GM12878 (cell line): ENCODE results near the gene ELANE. TPM values are rescaled to one million over a fixed set of nuclear protein-coding genes. Genes with fewer than 3 reads are reported as not detected.

Experiments used
- ATAC-seq: fragments of 200-7000 bp; cut with Tn5 transposase; 3 replicates; pipeline ENCODE4 v1.9.1; 2020; ENCODE audit warnings: mild to moderate bottlenecking, moderate library complexity
- BruUV-seq: library from RNA; stranded (reverse); fragments of 400-500 nt; replicated peaks from 2 replicates; lab custom pipeline; 2021; lab: Mats Ljungman, UMichigan
- CTCF ChIA-PET: fragments of 300-600 bp; sonication (Branson Sonifier 250); formaldehyde crosslinking; extraction: SDS; loops from one replicate; lab custom pipeline; 2021; ENCODE audit warnings: inconsistent platforms; lab: Yijun Ruan, JAX
- POLR2A ChIA-PET: fragments of 350-600 bp; formaldehyde crosslinking; extraction: SDS; loops from one replicate; lab custom pipeline; 2021; ENCODE audit warnings: inconsistent platforms; lab: Charles Lee
- RAD21 ChIA-PET: fragments of 300-600 bp; sonication (Branson Sonifier 250); formaldehyde crosslinking; loops from one replicate; lab custom pipeline; 2023; ENCODE audit warnings: antibody characterized with exemption; ENCODE audit not compliant: unreplicated experiment; lab: Charles Lee
- SMC1A ChIA-PET: fragments of 300-600 bp; sonication (Branson Sonifier 250); formaldehyde crosslinking; loops from one replicate; lab custom pipeline; 2023; ENCODE audit not compliant: unreplicated experiment, uncharacterized antibody; lab: Charles Lee
- DNase-seq: peaks from one replicate; pipeline ENCODE4 v3.0.0-alpha.2; 2011; ENCODE audit warnings: low read depth, low spot score
- FAIRE-seq: peaks from 3 replicates; lab custom pipeline; 2011; peaks lifted over from hg19 to GRCh38; lab: Jason Lieb, UNC
- H2AFZ ChIP-seq: 2 replicates; pipeline ENCODE4 v1.6.0; 2011; ENCODE audit warnings: low read depth, low read length, control low read depth; ENCODE audit not compliant: control insufficient read depth
- H3K27ac ChIP-seq: 2 replicates; pipeline ENCODE4 v1.5.1; 2011; ENCODE audit warnings: control low read depth; ENCODE audit not compliant: control insufficient read depth, insufficient read depth
- H3K27me3 ChIP-seq, 2 experiments: replicated peaks in 1 of 2; 2 replicates each; pipeline versions ENCODE4 v1.6.0 to v1.6.1; 2011; ENCODE audit warnings: low read length in 1 of 2; ENCODE audit not compliant: control insufficient read depth in 2 of 2, insufficient read depth in 2 of 2
- H3K36me3 ChIP-seq, 2 experiments: 2 replicates each; pipeline ENCODE4 v1.5.1; 2011; ENCODE audit warnings: low read length in 1 of 2; ENCODE audit not compliant: control insufficient read depth in 2 of 2, insufficient read depth in 2 of 2
- H3K4me1 ChIP-seq: 2 replicates; pipeline ENCODE4 v1.6.1; 2011; ENCODE audit warnings: mild to moderate bottlenecking, low read length, moderate library complexity, mixed read lengths; ENCODE audit not compliant: control insufficient read depth, insufficient read depth
- H3K4me2 ChIP-seq: 2 replicates; pipeline ENCODE4 v1.6.0; 2011; ENCODE audit warnings: control low read depth; ENCODE audit not compliant: control insufficient read depth, insufficient read depth
- H3K4me3 ChIP-seq: fragments of 200-600 bp; sonication (generic); 2 replicates; pipeline ENCODE4 v1.5.1; 2016
- H3K79me2 ChIP-seq: 2 replicates; pipeline ENCODE4 v1.6.0; 2011; ENCODE audit warnings: low read length; ENCODE audit not compliant: control insufficient read depth, insufficient read depth
- H3K9ac ChIP-seq: 2 replicates; pipeline ENCODE4 v1.8.0; 2011; ENCODE audit warnings: low read length, control low read depth, mixed read lengths; ENCODE audit not compliant: control insufficient read depth, insufficient read depth
- H3K9me3 ChIP-seq: replicated peaks from 3 replicates; pipeline ENCODE4 v1.5.1; 2011; ENCODE audit warnings: mild to moderate bottlenecking, low read length; ENCODE audit not compliant: control insufficient read depth, insufficient read depth
- H4K20me1 ChIP-seq: 2 replicates; pipeline ENCODE4 v1.6.0; 2011; ENCODE audit not compliant: control insufficient read depth, insufficient read depth
- BACH1 ChIP-seq: fragments of 450-650 bp; IDR thresholded peaks from 2 replicates; pipeline ENCODE4 v1.6.1; 2017; ENCODE audit warnings: mild to moderate bottlenecking, borderline replicate concordance
- BMI1 ChIP-seq: fragments of 450-650 bp; IDR thresholded peaks from 2 replicates; pipeline ENCODE4 v1.6.1; 2016; ENCODE audit warnings: mild to moderate bottlenecking, moderate library complexity, borderline replicate concordance
- IKZF1 ChIP-seq: fragments of 450-650 bp; conservative IDR thresholded peaks from 2 replicates; pipeline ENCODE4 v1.6.1; 2017; ENCODE audit warnings: antibody characterized with exemption, mild to moderate bottlenecking
- IKZF2 ChIP-seq, 2 experiments: fragments of 450-650 bp; IDR thresholded peaks; 2 replicates each; pipeline ENCODE4 v1.6.1; 2017; ENCODE audit warnings: mild to moderate bottlenecking in 2 of 2, moderate library complexity in 2 of 2
- MTA2 ChIP-seq: fragments of 450-650 bp; IDR thresholded peaks from 2 replicates; pipeline ENCODE4 v1.6.1; 2016; ENCODE audit warnings: low read depth, mild to moderate bottlenecking, moderate library complexity
- PAX5 ChIP-seq: IDR thresholded peaks from 2 replicates; pipeline ENCODE4 v1.6.1; 2011; ENCODE audit warnings: low read depth, low read length, borderline replicate concordance
- POLR2A ChIP-seq: IDR thresholded peaks from 2 replicates; pipeline ENCODE4 v1.6.1; 2011; ENCODE audit warnings: low read depth, mild to moderate bottlenecking, low read length
- POLR2AphosphoS2 ChIP-seq: IDR thresholded peaks from 2 replicates; pipeline ENCODE4 v1.6.1; 2011; ENCODE audit warnings: low read depth, mild to moderate bottlenecking, low read length, improper control_type of control experiment, moderate library complexity
- POLR2AphosphoS5 ChIP-seq: IDR thresholded peaks from 2 replicates; pipeline ENCODE4 v1.6.1; 2011; ENCODE audit warnings: mild to moderate bottlenecking, low read length, inconsistent platforms
- RAD21 ChIP-seq: IDR thresholded peaks from 2 replicates; pipeline ENCODE4 v1.6.1; 2011; ENCODE audit warnings: mild to moderate bottlenecking, low read depth, low read length, moderate library complexity; ENCODE audit not compliant: insufficient read depth
- RB1 ChIP-seq: fragments of 450-650 bp; formaldehyde crosslinking; IDR thresholded peaks from 2 replicates; pipeline ENCODE4 v1.6.1; 2017; ENCODE audit warnings: mild to moderate bottlenecking, borderline replicate concordance
- REST ChIP-seq: IDR thresholded peaks from 2 replicates; pipeline ENCODE4 v1.6.1; 2012; ENCODE audit warnings: mild to moderate bottlenecking, low read depth, low read length
- SMAD5 ChIP-seq: IDR thresholded peaks from 2 replicates; pipeline ENCODE4 v1.6.1; 2016; ENCODE audit warnings: antibody characterized with exemption, low read depth
- STAT3 ChIP-seq: IDR thresholded peaks from 2 replicates; pipeline ENCODE4 v1.6.1; 2011; ENCODE audit warnings: low read depth, low read length, improper control_type of control experiment
- TBL1XR1 ChIP-seq: IDR thresholded peaks from 2 replicates; pipeline ENCODE4 v1.6.1; 2012; ENCODE audit warnings: low read depth, low read length, improper control_type of control experiment
- ZBTB4 ChIP-seq: fragments of 450-650 bp; formaldehyde crosslinking; IDR thresholded peaks from 2 replicates; pipeline ENCODE4 v1.4.0; 2022; ENCODE audit warnings: mild to moderate bottlenecking, moderate library complexity
- ZNF217 ChIP-seq: fragments of 450-650 bp; IDR thresholded peaks from 2 replicates; pipeline ENCODE4 v1.6.1; 2017; ENCODE audit warnings: antibody characterized with exemption, mild to moderate bottlenecking
- ZNF24 ChIP-seq: fragments of 450-650 bp; IDR thresholded peaks from 2 replicates; pipeline ENCODE4 v1.6.1; 2017; ENCODE audit warnings: antibody characterized with exemption, mild to moderate bottlenecking
- WGBS: methylation state at CpG from one replicate; pipeline ENCODE4 v1.1.6; 2016; ENCODE audit warnings: low lambda C conversion rate; ENCODE audit not compliant: insufficient replicate concordance, insufficient coverage; ENCODE audit errors: missing lambda C conversion rate; 5-methylcytosine and 5-hydroxymethylcytosine counted together
- in situ Hi-C: fragments of 300-500 bp; cut with MboI; formaldehyde crosslinking; loops from 9 replicates; pipeline ENCODE4 v1.14.3; 2018; ENCODE audit warnings: mixed read lengths
- intact Hi-C: fragments of 100-400 bp; cut with micrococcal nuclease; formaldehyde crosslinking; loops from one replicate; pipeline ENCODE4 v1.14.2; 2022; ENCODE audit not compliant: unreplicated experiment
- polyA plus RNA-seq, 11 experiments: library from polyadenylated mRNA; depleted of rRNA in 4 of 11; unstranded in 6 of 11; stranded (reverse) in 5 of 11; fragments of >200 nt; fragmentation: Nextera tagmentation in 4 of 11; fragmentation: Illumina TruSeq in 1 of 11; extraction: Ambion mirVana in 4 of 11; extraction: Trizol in 1 of 11; gene quantifications; 1 replicate in 1 of 11; 2 replicates in 10 of 11; pipeline versions ENCODE4 v1.2.1 to v1.2.3, GENCODE V29; 2011 to 2016; ENCODE audit warnings: inconsistent platforms in 2 of 11, missing spikeins in 2 of 11, low read depth in 1 of 11
- total RNA-seq, 4 experiments: library from RNA; depleted of rRNA in 3 of 4; stranded (reverse); fragments of >200 nt in 3 of 4; fragmentation: Illumina TruSeq in 1 of 4; extraction: Trizol in 1 of 4; gene quantifications; 2 replicates each; pipeline versions ENCODE4 v1.2.1 to v1.2.3, GENCODE V29; 2013 to 2021

The ELANE gene
- total and polyA plus RNA-seq, 10 of the 15 experiments (the other 5 are each of a cell fraction or from before 2014, with no cell fraction given), result not detected

GRCh38 chr19:892894-893689, 41.0 kb downstream of the ELANE start, which contains the start of the genes MED16 and RNU6-9:
Gene MED16 (minus strand): TSS chr19:893187. CDS start chr19:891131, 2,056 bp downstream.
Gene RNU6-9 (plus strand): TSS chr19:893484.
- peak within 1 kb of the TSS; percentile 92 for H3K4me2 ChIP-seq
- BruUV-seq, result TSS peak; percentile 100
- ATAC-seq (peak; percentile 97), DNase-seq (peak; percentile 89), FAIRE-seq (peak; percentile 78)
- H2AFZ ChIP-seq, result peak within 1 kb of the TSS; percentile 97
- H3K9ac ChIP-seq, result peak within 1 kb of the TSS; percentile 85
- in situ Hi-C loops (no loop called here), intact Hi-C loops (no loop called here)
- H3K4me3 ChIP-seq, result peak within 1 kb of the TSS; percentile 95
- RAD21 ChIA-PET, result interaction anchor here (0.7 to 2.3 kb wide), 4 partner anchors 14 to 30 kb away, joined by 3 to 24 read pairs (median 10); no protein-coding TSS in a partner anchor
- no peaks in the 10 kb centered on the region for H3K36me3 ChIP-seq
- SMC1A ChIA-PET, result interaction anchor here (0.8 to 2.0 kb wide), 4 partner anchors 14 to 30 kb away, joined by 4 to 15 read pairs (median 8); no protein-coding TSS in a partner anchor
- peaks cover 7% of the 10 kb centered on the region for H3K79me2 ChIP-seq
- CTCF ChIA-PET, result interaction anchor here (0.6 to 2.0 kb wide), 7 partner anchors 11 to 386 kb away, joined by 3 to 22 read pairs (median 3); no protein-coding TSS in a partner anchor
- no peaks in the 10 kb centered on the region for H4K20me1 ChIP-seq
- H3K4me1 ChIP-seq, result no peaks in the 10 kb centered on the region
- H3K27ac ChIP-seq, result peak within 1 kb of the TSS; percentile 96
- POLR2A ChIA-PET, result interaction anchor here (0.6 to 1.4 kb wide), 15 partner anchors 10 to 260 kb away, joined by 3 to 27 read pairs (median 3); partner anchors contain the start of genes KISS1R and POLRMT
- no peaks in the 10 kb centered on the region for H3K27me3 ChIP-seq
- H3K9me3 ChIP-seq, result no peaks in the 10 kb centered on the region
- WGBS, result under 1% methylated on average over 48 of the region's 69 CpGs
- TF ChIP-seq RB1, result peak; percentile 84; the same call in 1 of the 2 replicates
- no peak for TF ChIP-seq ZNF217
- TF ChIP-seq STAT3, result peak; percentile 100
- peak; percentile 98 for TF ChIP-seq ZNF24
- TF ChIP-seq BACH1, result peak; percentile 76
- no peak for TF ChIP-seq BMI1
- TF ChIP-seq SMAD5, result peak; percentile 52; the same call in 1 of the 2 replicates
- TF ChIP-seq IKZF2 (IDR thresholded peaks at IDR 0.05), result peak; percentile 56 to 60
- no peak for TF ChIP-seq PAX5
- TF ChIP-seq REST, result 0 out of 2 replicates have a peak, but pooled peaks have one; percentile 13
- TF ChIP-seq MTA2, result no peak
- peak; percentile 76; the same call in 1 of the 2 replicates for TF ChIP-seq TBL1XR1
- TF ChIP-seq POLR2AphosphoS2, result peak; percentile 53; the same call in 1 of the 2 replicates
- TF ChIP-seq IKZF1, result peak; percentile 39; the same call in 1 of the 2 replicates
- peak; percentile 65 for TF ChIP-seq POLR2AphosphoS5
- TF ChIP-seq RAD21, result no peak
- TF ChIP-seq POLR2A, result peak; percentile 89
- no peak for TF ChIP-seq ZBTB4
